PC-3 (cell line): Measurements from ENCODE around the gene MORF4L2.

Experiments used
- EZH2 ChIP-seq: fragments of 300-600 bp; sonication (generic); IDR thresholded peaks from one replicate; pipeline ENCODE4 v1.6.1; 2017; ENCODE audit warnings: antibody characterized with exemption, mild to moderate bottlenecking, low read length; ENCODE audit not compliant: unreplicated experiment
- EZH2phosphoT487 ChIP-seq: fragments of 300-600 bp; sonication (generic); IDR thresholded peaks from 2 replicates; pipeline ENCODE4 v1.6.1; 2018; ENCODE audit warnings: mild to moderate bottlenecking, antibody characterized with exemption, low read length, borderline replicate concordance

- no peak for TF ChIP-seq EZH2phosphoT487
- no peak for TF ChIP-seq EZH2
These were observed 11.7 kb downstream of the MORF4L2 start for GRCh38 chrX:103674531-103675454.
